GM12878 (cell line): ENCODE results near the gene SYN1.

Source experiments
- CBFB ChIP-seq: IDR thresholded peaks from 2 replicates; pipeline ENCODE4 v1.6.1; 2016; ENCODE audit warnings: antibody characterized with exemption, low read depth
- CHD2 ChIP-seq: IDR thresholded peaks from 2 replicates; pipeline ENCODE4 v1.6.1; 2011; ENCODE audit warnings: low read depth, low read length, improper control_type of control experiment, borderline replicate concordance
- CREM ChIP-seq: IDR thresholded peaks from 2 replicates; pipeline ENCODE4 v1.6.1; 2014; ENCODE audit warnings: antibody characterized with exemption, low read depth
- EP300 ChIP-seq, 2 experiments: fragments of 150-350 bp in 1 of 2; IDR thresholded peaks; 2 replicates each; pipeline ENCODE4 v1.6.1; 2011 to 2012; ENCODE audit warnings: low read depth in 2 of 2, low read length in 2 of 2, borderline replicate concordance in 1 of 2, improper control_type of control experiment in 1 of 2, inconsistent platforms in 1 of 2; ENCODE audit not compliant: control insufficient read depth in 1 of 2
- EZH2 ChIP-seq: IDR thresholded peaks from 2 replicates; pipeline ENCODE4 v1.6.1; 2012; ENCODE audit warnings: low read depth, mild to moderate bottlenecking, control low read depth, inconsistent platforms, low read length, borderline replicate concordance; ENCODE audit not compliant: control insufficient read depth
- JUND ChIP-seq: IDR thresholded peaks from 2 replicates; pipeline ENCODE4 v1.6.1; 2012; ENCODE audit warnings: low read depth, mild to moderate bottlenecking, low read length, improper control_type of control experiment, moderate library complexity
- MTA3 ChIP-seq: IDR thresholded peaks from 2 replicates; pipeline ENCODE4 v1.6.1; 2012; ENCODE audit warnings: low read length, inconsistent platforms, borderline replicate concordance
- POLR2A ChIP-seq: IDR thresholded peaks from 2 replicates; pipeline ENCODE4 v1.6.1; 2011; ENCODE audit warnings: low read depth, mild to moderate bottlenecking, low read length
- SMC3 ChIP-seq: IDR thresholded peaks from 2 replicates; pipeline ENCODE4 v1.6.1; 2011; ENCODE audit warnings: low read length, improper control_type of control experiment, borderline replicate concordance
- SRF ChIP-seq, 2 experiments: IDR thresholded peaks; 2 replicates each; pipeline ENCODE4 v1.6.1; 2011; ENCODE audit warnings: low read depth in 2 of 2, low read length in 2 of 2, mild to moderate bottlenecking in 1 of 2, moderate library complexity in 1 of 2
- TF ChIP-seq, protein P1 (sequence below), 3 experiments: IDR thresholded peaks in 2 of 3; conservative IDR thresholded peaks in 1 of 3; 2 replicates each; pipeline ENCODE4 v1.5.1; 2011; ENCODE audit warnings: low read depth in 3 of 3, low read length in 3 of 3, mild to moderate bottlenecking in 3 of 3, control low read depth in 2 of 3, moderate library complexity in 2 of 3, inconsistent platforms in 1 of 3, mixed read lengths in 1 of 3; ENCODE audit not compliant: control insufficient read depth in 2 of 3, insufficient read depth in 1 of 3; ENCODE audit errors: extremely low read depth in 1 of 3
- TF ChIP-seq, protein P2 (sequence below): fragments of 450-650 bp; IDR thresholded peaks from 2 replicates; pipeline ENCODE4 v1.6.1; 2018; ENCODE audit warnings: borderline replicate concordance, mild to moderate bottlenecking; ENCODE audit not compliant: partially characterized antibody
- TF ChIP-seq, protein P3 (sequence below): fragments of 450-650 bp; IDR thresholded peaks from 2 replicates; pipeline ENCODE4 v1.6.1; 2017; ENCODE audit warnings: mild to moderate bottlenecking
- TF ChIP-seq, protein P4 (sequence below): fragments of 450-650 bp; conservative IDR thresholded peaks from 2 replicates; pipeline ENCODE4 v1.6.1; 2017; ENCODE audit warnings: mild to moderate bottlenecking, moderate library complexity

DNA sequence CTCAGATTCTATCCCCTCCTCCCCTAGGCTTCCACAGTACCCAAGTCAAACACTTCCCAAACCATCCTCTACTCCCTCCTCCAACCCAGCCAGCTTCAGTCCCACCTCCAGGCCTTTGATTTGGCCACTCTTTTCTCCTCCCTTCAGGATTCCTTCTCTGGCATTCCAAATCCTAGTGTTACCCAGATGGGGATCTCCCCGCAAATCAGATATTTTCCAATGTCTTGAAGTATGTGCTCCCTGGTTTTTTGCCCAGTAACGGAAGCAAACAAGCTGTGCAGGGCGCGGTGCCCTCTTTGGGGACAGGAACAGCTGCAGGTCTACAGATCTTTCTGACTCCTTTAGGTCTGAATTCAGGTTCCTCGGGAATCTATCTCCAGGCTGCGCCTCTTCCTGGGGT lies 2.2 kb upstream of the SYN1 start:
- TF ChIP-seq, protein P1, sequence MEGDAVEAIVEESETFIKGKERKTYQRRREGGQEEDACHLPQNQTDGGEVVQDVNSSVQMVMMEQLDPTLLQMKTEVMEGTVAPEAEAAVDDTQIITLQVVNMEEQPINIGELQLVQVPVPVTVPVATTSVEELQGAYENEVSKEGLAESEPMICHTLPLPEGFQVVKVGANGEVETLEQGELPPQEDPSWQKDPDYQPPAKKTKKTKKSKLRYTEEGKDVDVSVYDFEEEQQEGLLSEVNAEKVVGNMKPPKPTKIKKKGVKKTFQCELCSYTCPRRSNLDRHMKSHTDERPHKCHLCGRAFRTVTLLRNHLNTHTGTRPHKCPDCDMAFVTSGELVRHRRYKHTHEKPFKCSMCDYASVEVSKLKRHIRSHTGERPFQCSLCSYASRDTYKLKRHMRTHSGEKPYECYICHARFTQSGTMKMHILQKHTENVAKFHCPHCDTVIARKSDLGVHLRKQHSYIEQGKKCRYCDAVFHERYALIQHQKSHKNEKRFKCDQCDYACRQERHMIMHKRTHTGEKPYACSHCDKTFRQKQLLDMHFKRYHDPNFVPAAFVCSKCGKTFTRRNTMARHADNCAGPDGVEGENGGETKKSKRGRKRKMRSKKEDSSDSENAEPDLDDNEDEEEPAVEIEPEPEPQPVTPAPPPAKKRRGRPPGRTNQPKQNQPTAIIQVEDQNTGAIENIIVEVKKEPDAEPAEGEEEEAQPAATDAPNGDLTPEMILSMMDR (IDR thresholded peaks at IDR 0.05 in 2 of 3, conservative IDR thresholded peaks at IDR 0.05 in 1 of 3; ENCODE audit: control insufficient read depth in 2 of 3, extremely low read depth in 1 of 3, insufficient read depth in 1 of 3, low read depth in 3 of 3, low read length in 3 of 3), result no peak
- TF ChIP-seq CHD2, result no peak
- TF ChIP-seq SRF (IDR thresholded peaks at IDR 0.05; ENCODE audit: low read depth in 2 of 2, low read length in 2 of 2), result no peak
- TF ChIP-seq, protein P2, sequence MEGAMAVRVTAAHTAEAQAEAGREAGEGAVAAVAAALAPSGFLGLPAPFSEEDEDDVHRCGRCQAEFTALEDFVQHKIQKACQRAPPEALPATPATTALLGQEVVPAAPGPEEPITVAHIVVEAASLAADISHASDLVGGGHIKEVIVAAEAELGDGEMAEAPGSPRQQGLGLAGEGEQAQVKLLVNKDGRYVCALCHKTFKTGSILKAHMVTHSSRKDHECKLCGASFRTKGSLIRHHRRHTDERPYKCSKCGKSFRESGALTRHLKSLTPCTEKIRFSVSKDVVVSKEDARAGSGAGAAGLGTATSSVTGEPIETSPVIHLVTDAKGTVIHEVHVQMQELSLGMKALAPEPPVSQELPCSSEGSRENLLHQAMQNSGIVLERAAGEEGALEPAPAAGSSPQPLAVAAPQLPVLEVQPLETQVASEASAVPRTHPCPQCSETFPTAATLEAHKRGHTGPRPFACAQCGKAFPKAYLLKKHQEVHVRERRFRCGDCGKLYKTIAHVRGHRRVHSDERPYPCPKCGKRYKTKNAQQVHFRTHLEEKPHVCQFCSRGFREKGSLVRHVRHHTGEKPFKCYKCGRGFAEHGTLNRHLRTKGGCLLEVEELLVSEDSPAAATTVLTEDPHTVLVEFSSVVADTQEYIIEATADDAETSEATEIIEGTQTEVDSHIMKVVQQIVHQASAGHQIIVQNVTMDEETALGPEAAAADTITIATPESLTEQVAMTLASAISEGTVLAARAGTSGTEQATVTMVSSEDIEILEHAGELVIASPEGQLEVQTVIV, result no peak
- TF ChIP-seq, protein P3, sequence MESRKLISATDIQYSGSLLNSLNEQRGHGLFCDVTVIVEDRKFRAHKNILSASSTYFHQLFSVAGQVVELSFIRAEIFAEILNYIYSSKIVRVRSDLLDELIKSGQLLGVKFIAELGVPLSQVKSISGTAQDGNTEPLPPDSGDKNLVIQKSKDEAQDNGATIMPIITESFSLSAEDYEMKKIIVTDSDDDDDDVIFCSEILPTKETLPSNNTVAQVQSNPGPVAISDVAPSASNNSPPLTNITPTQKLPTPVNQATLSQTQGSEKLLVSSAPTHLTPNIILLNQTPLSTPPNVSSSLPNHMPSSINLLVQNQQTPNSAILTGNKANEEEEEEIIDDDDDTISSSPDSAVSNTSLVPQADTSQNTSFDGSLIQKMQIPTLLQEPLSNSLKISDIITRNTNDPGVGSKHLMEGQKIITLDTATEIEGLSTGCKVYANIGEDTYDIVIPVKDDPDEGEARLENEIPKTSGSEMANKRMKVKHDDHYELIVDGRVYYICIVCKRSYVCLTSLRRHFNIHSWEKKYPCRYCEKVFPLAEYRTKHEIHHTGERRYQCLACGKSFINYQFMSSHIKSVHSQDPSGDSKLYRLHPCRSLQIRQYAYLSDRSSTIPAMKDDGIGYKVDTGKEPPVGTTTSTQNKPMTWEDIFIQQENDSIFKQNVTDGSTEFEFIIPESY, result no peak
- TF ChIP-seq CBFB, result no peak
- no peak for TF ChIP-seq CREM
- TF ChIP-seq JUND, result no peak
- no peak for TF ChIP-seq EP300 (IDR thresholded peaks at IDR 0.05; ENCODE audit: borderline replicate concordance in 1 of 2, control insufficient read depth in 1 of 2, low read depth in 2 of 2, low read length in 2 of 2)
- TF ChIP-seq, protein P4, sequence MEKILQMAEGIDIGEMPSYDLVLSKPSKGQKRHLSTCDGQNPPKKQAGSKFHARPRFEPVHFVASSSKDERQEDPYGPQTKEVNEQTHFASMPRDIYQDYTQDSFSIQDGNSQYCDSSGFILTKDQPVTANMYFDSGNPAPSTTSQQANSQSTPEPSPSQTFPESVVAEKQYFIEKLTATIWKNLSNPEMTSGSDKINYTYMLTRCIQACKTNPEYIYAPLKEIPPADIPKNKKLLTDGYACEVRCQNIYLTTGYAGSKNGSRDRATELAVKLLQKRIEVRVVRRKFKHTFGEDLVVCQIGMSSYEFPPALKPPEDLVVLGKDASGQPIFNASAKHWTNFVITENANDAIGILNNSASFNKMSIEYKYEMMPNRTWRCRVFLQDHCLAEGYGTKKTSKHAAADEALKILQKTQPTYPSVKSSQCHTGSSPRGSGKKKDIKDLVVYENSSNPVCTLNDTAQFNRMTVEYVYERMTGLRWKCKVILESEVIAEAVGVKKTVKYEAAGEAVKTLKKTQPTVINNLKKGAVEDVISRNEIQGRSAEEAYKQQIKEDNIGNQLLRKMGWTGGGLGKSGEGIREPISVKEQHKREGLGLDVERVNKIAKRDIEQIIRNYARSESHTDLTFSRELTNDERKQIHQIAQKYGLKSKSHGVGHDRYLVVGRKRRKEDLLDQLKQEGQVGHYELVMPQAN, result no peak
- TF ChIP-seq MTA3, result no peak
- TF ChIP-seq SMC3, result no peak
- no peak for TF ChIP-seq POLR2A
- TF ChIP-seq EZH2, result no peak
